ENCODE data around the gene FIP1L1. TPM values are rescaled to one million over a fixed set of nuclear protein-coding genes. Genes with fewer than 3 reads are reported as not detected.

FIP1L1 gene
- total and polyA plus RNA-seq, 2 of the 13 experiments (the other 11 are each of a cell fraction or from before 2014, with no cell fraction given): 14.9 to 69.4 TPM

- in situ Hi-C loops (cut with HindIII; ENCODE audit: extremely low pct_ligation_motif_present, low pct_unique_long_range_greater_than_20kb): no loop called here
Observed at GRCh38 chr4:53346920-53347852, 30.3 kb upstream of the FIP1L1 start.

More at GRCh38 chr4:53346920-53347852, 30.3 kb upstream of the FIP1L1 start:
- no peaks in the 10 kb centered on the region for H4K20me1 ChIP-seq (ENCODE audit: insufficient read depth, low read length)
- WGBS (ENCODE audit: low lambda C conversion rate): 93% methylated on average over 5 of the region's 5 CpGs
- peaks cover 0 to 3% of the 10 kb centered on the region in 2 experiments; a peak in 1 of 5 replicates for H3K36me3 ChIP-seq (replicated peaks in 1 of 2; ENCODE audit: control insufficient read depth in 1 of 2, insufficient read depth in 2 of 2, low read length in 2 of 2)
- intact Hi-C loops (cut with micrococcal nuclease; ENCODE audit: unreplicated experiment): no loop called here
- no peak for TF ChIP-seq DMAP1 (CRISPR knock-in tag; IDR thresholded peaks at IDR 0.05)
- no peak for TF ChIP-seq PITX1 (CRISPR knock-in tag; IDR thresholded peaks at IDR 0.05)
- TF ChIP-seq SIX4 (CRISPR knock-in tag; IDR thresholded peaks at IDR 0.05): no peak
- TF ChIP-seq ZSCAN29 (CRISPR knock-in tag; conservative IDR thresholded peaks at IDR 0.05): no peak
- TF ChIP-seq MTERF4 (CRISPR knock-in tag; IDR thresholded peaks at IDR 0.05): no peak
- TF ChIP-seq ZSCAN31 (CRISPR knock-in tag; IDR thresholded peaks at IDR 0.05; ENCODE audit: low read depth): no peak
- TF ChIP-seq MLXIP (CRISPR knock-in tag; IDR thresholded peaks at IDR 0.05; ENCODE audit: borderline replicate concordance): no peak
- no peak for TF ChIP-seq ZNF446 (CRISPR knock-in tag; IDR thresholded peaks at IDR 0.05)
- TF ChIP-seq KLF12 (CRISPR knock-in tag; IDR thresholded peaks at IDR 0.05; ENCODE audit: borderline replicate concordance): no peak
- no peak for TF ChIP-seq AHR (CRISPR knock-in tag; IDR thresholded peaks at IDR 0.05)
- H3K4me2 ChIP-seq (ENCODE audit: low read depth, low read length): no peak overlapping the region
- H3K79me2 ChIP-seq (ENCODE audit: insufficient read depth, low read length): no peaks in the 10 kb centered on the region
- no peaks in the 10 kb centered on the region for H3K9me3 ChIP-seq (ENCODE audit: low read length)
- CTCF ChIA-PET (ENCODE audit: low intra/inter-chr PET ratio, low total read pairs): no interaction called here
- no peaks in the 10 kb centered on the region for H3K4me1 ChIP-seq (ENCODE audit: insufficient read depth, low read length)
- ATAC-seq (no peak), DNase-seq (ENCODE audit: low spot score) (no peak), FAIRE-seq (no peak)
- POLR2A ChIA-PET: no interaction called here
- no peaks in the 10 kb centered on the region for H3K27me3 ChIP-seq (ENCODE audit: control insufficient read depth in 1 of 2, insufficient read depth in 2 of 2, low read length in 2 of 2)
- H3K27ac ChIP-seq (ENCODE audit: extremely low read length, insufficient read depth, low read length): no peak overlapping the region
- no peak overlapping the region for H3K4me3 ChIP-seq (replicated peaks in 1 of 3; ENCODE audit: insufficient read depth in 1 of 3, low read depth in 2 of 3, low read length in 3 of 3)
- no peak overlapping the region for H2AFZ ChIP-seq (ENCODE audit: low read length)
- H3K9ac ChIP-seq (ENCODE audit: insufficient read depth, low read depth, low read length): no peak overlapping the region
- BruUV-seq (replicated peaks): no TSS peak
